Small intestine (tissue), 7 donors: ENCODE data around the gene CHPT1. TPM values are rescaled to one million over a fixed set of nuclear protein-coding genes. Genes with fewer than 3 reads are reported as not detected.

Source experiments
- DNase-seq, 2 donors: peaks; one replicate each; pipeline versions ENCODE4 v3.0.0 to v3.0.0-alpha.2; 2013
- FAIRE-seq: peaks from 2 replicates; lab custom pipeline; 2012; peaks lifted over from hg19 to GRCh38; lab: Jason Lieb, UNC
- H3K27ac ChIP-seq, 3 donors: one replicate each; pipeline ENCODE4 v1.5.1; 2013; ENCODE audit warnings: low read length in 2 of 3, mild to moderate bottlenecking in 2 of 3, control low read depth in 1 of 3, inconsistent platforms in 1 of 3, low read depth in 1 of 3, moderate library complexity in 1 of 3
- H3K27me3 ChIP-seq, 3 donors: one replicate each; pipeline ENCODE4 v1.6.1; 2013; ENCODE audit warnings: low read length in 3 of 3, inconsistent platforms in 1 of 3; ENCODE audit not compliant: control insufficient read depth in 3 of 3, insufficient read depth in 3 of 3
- H3K36me3 ChIP-seq, 3 donors: one replicate each; pipeline ENCODE4 v1.6.1; 2013; ENCODE audit warnings: low read length in 3 of 3, inconsistent platforms in 1 of 3, low read depth in 1 of 3, mild to moderate bottlenecking in 1 of 3, moderate library complexity in 1 of 3; ENCODE audit not compliant: control insufficient read depth in 3 of 3, insufficient read depth in 2 of 3
- H3K4me1 ChIP-seq, 3 donors: one replicate each; pipeline ENCODE4 v1.6.1; 2013; ENCODE audit warnings: low read length in 2 of 3, inconsistent platforms in 1 of 3, low read depth in 1 of 3, mild to moderate bottlenecking in 1 of 3, moderate library complexity in 1 of 3; ENCODE audit not compliant: control insufficient read depth in 3 of 3, insufficient read depth in 2 of 3
- H3K4me3 ChIP-seq, 3 donors: one replicate each; pipeline ENCODE4 v1.5.1; 2013; ENCODE audit warnings: low read length in 3 of 3, control low read depth in 1 of 3, inconsistent platforms in 1 of 3, low read depth in 1 of 3, mild to moderate bottlenecking in 1 of 3, moderate library complexity in 1 of 3
- H3K9me3 ChIP-seq, 2 donors: one replicate each; pipeline ENCODE4 v1.6.1; 2013; ENCODE audit warnings: low read depth in 1 of 2, low read length in 1 of 2; ENCODE audit not compliant: control insufficient read depth in 2 of 2, insufficient read depth in 1 of 2
- WGBS, 3 donors: extraction: QIAGEN DNeasy Blood & Tissue Kit; methylation state at CpG; one replicate each; pipeline ENCODE4 v1.1.7; 2013; 5-methylcytosine and 5-hydroxymethylcytosine counted together
- polyA plus RNA-seq, 4 donors: library from polyadenylated mRNA; stranded (reverse) in 3 of 4; unstranded in 1 of 4; fragments of 200-250 nt in 3 of 4; fragments of 120-200 nt in 1 of 4; gene quantifications; one replicate each; pipeline versions ENCODE4 v1.2.1 to v1.2.3, GENCODE V29; 2013
- donor health status: healthy with polysubstance abuse.
- donor health status: control.
- donor health status: control.
- donor health status: Bipolar disorder and iron deficiency.
- donor health status: healthy.

CHPT1 gene
- polyA plus RNA-seq, 4 donors, result 81.9 to 191 (median 130) TPM

DNA sequence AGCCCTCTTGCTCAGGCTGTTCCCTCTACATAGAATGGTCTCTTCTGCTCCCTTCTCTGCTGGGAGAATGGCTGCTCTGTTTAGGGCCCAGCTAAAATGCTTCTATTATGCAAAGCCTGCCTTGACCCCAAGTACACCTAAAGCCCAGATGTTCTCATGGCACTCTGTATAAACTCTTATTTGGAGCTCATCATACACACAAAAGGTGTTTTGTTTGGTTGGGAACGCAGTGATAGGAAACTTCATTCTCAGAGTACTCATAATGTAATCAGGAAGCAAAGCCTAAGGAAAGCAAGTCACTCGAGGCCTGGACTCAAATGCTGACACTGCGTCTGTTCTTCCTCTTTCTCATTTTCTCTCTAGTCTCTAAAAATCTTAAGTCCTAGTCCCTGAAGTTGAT lies 80.0 kb downstream of the CHPT1 start:
- FAIRE-seq (no peak), DNase-seq (no peak)
- H3K9me3 ChIP-seq, result no peaks in the 10 kb centered on the region
- 49 to 63% (median 62%) methylated on average over 3 of the region's 3 CpGs for WGBS, 3 donors
- H3K4me3 ChIP-seq, result no peak overlapping the region
- H3K36me3 ChIP-seq, result peaks cover 0 to 16% (median 6%) of the 10 kb centered on the region in 3 donors
- no peak overlapping the region for H3K27ac ChIP-seq
- no peaks in the 10 kb centered on the region for H3K27me3 ChIP-seq
- H3K4me1 ChIP-seq, result peaks cover 0 to 2% (median 0%) of the 10 kb centered on the region in 3 donors

DNA sequence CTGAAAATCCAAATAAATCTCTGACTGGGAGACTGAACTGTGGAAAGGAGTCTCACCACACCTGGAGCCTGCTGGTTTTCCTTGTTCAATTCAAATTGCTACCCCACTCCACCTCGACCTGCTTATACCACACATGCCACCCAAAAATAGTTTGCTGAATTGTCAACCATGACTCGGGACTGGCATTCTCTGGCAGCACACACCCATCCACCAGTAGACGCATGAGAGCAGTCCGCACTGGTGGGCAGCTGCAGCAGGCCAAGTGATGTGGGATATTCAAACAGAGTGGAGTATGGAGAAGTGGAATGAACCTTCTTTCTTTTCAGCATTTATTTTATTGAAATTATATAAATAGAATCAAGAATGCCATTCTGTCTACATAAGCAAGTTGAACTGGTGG lies 80.5 kb downstream of the CHPT1 start:
- H3K36me3 ChIP-seq, result peaks cover 0 to 11% (median 6%) of the 10 kb centered on the region in 3 donors
- no peak for DNase-seq
- 79 to 87% (median 87%) methylated on average over 4 of the region's 4 CpGs for WGBS, 3 donors
- H3K27me3 ChIP-seq, result no peaks in the 10 kb centered on the region
- peaks cover 0 to 2% (median 0%) of the 10 kb centered on the region in 3 donors for H3K4me1 ChIP-seq
- no peak overlapping the region for H3K4me3 ChIP-seq
- FAIRE-seq, result no peak
- no peaks in the 10 kb centered on the region for H3K9me3 ChIP-seq
- H3K27ac ChIP-seq, result no peak overlapping the region

Other genes with a start within 250 kb of the CHPT1 start
- gene SPIC, start 222.3 kb upstream of the CHPT1 start, polyA plus RNA-seq, result under 1 TPM in 2 of 4 donors, not detected in 2; 0.10 to 0.19 TPM
- gene MYBPC1, start 102.7 kb upstream of the CHPT1 start, polyA plus RNA-seq, result 1 to 10 TPM in 3 of 4 donors, under 1 TPM in 1; 0.16 to 6.4 (median 3.6) TPM
- 1 to 10 TPM in 1 of 4 donors, under 1 TPM in 1, not detected in 2; 0.13 to 1.5 TPM for gene SYCP3, start 41.8 kb downstream of the CHPT1 start, polyA plus RNA-seq
- 10 to 100 TPM in 3 of 4 donors, 1 to 10 TPM in 1; 6.8 to 37.0 (median 12.6) TPM for gene GNPTAB, start 133.3 kb downstream of the CHPT1 start, polyA plus RNA-seq
- 1 to 10 TPM in 3 of 4 donors, under 1 TPM in 1; 0.89 to 9.9 (median 5.6) TPM for gene DRAM1, start 179.9 kb downstream of the CHPT1 start, polyA plus RNA-seq